ENCODE measurements around the gene GINM1. TPM values are rescaled to one million over a fixed set of nuclear protein-coding genes. Genes with fewer than 3 reads are reported as not detected.

The GINM1 gene
- total and polyA plus RNA-seq, 9 donors: 34.5 to 60.9 (median 45.7) TPM

DNA sequence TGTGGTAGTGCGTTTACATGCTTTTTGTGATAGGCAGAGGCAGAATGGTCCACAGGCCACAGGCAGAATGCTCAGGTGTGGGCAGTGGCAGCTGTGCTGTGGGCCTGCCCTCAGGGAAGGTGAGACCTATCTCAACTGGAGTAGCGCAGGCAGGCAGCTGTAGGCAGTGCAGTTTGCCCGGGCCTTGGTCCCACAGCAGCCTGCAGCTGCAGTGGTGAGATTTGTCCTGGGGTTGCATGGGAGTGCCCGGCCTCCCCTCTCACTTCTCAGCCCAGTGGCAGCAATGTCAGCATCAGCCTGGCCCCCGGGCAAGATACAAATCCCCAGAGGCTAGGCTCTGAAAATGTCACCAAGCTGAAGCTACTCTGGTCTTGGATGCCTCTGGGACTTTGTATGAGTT is 14.3 kb upstream of the GINM1 start:
- H3K27me3 ChIP-seq (ENCODE audit: control insufficient read depth, insufficient read depth, low read length): peaks cover 10% of the 10 kb centered on the region
- no peaks in the 10 kb centered on the region for H3K4me1 ChIP-seq (ENCODE audit: control insufficient read depth, insufficient read depth, low read length)
- H3K27ac ChIP-seq (ENCODE audit: low read length): no peak overlapping the region
- H3K36me3 ChIP-seq (ENCODE audit: control insufficient read depth, insufficient read depth, low read length): no peaks in the 10 kb centered on the region
- DNase-seq: no peak
- H3K9me3 ChIP-seq (replicated peaks; ENCODE audit: control insufficient read depth, low read depth, low read length): no peaks in the 10 kb centered on the region
- WGBS (ENCODE audit: insufficient coverage): 47% methylated on average over 5 of the region's 5 CpGs
- H3K4me3 ChIP-seq (ENCODE audit: low read length): no peak overlapping the region

DNA sequence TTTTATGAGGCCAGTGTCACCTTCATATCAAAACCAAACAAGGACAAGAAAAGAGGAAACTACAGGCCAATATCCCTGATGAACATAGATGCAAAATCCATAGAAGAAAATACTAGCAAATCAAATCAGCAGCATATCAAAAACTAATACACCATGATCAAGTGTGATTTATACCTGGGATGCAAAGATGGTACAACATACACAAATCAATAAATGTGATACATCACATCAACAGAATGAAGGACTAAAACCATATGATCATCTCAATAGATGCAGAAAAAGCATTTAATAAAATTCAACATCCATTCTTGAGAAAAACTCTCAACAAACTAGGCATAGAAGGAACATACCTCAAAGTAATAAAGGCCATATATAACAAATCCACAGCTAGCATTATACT is 8.1 kb upstream of the GINM1 start:
- Histone ChIP-seq H3K36me3 (ENCODE audit: control insufficient read depth, insufficient read depth, low read length) (no peaks in the 10 kb centered on the region), H3K27me3 (ENCODE audit: control insufficient read depth, insufficient read depth, low read length) (peaks cover 12% of the 10 kb centered on the region), H3K4me1 (ENCODE audit: control insufficient read depth, insufficient read depth, low read length) (no peaks in the 10 kb centered on the region), H3K9me3 (replicated peaks; ENCODE audit: control insufficient read depth, low read depth, low read length) (no peaks in the 10 kb centered on the region), H3K27ac (ENCODE audit: low read length) (no peak overlapping the region), H3K4me3 (ENCODE audit: low read length) (no peak overlapping the region)
- DNase-seq: no peak

DNA sequence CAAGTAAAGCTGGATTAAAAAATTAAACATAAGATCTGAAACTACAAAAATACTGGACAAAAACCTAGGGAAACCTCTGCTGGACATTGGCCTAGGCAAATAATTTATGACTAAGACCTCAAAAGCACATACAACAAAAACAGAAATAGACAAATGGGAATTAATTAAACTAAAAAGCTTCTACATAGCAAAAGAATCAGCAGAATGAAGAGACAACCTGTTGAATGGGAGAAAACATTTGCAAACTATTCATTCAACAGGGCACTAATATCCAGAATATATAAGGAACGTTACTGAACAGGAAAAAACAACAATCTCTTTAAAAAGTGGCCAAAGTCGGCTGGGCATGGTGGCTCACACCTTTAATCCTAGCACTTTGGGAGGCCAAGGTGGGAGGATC is 6.8 kb upstream of the GINM1 start:
- no peak overlapping the region for H3K27ac ChIP-seq (ENCODE audit: low read length)
- no peaks in the 10 kb centered on the region for H3K9me3 ChIP-seq (replicated peaks; ENCODE audit: control insufficient read depth, low read depth, low read length)
- peaks cover 12% of the 10 kb centered on the region for H3K27me3 ChIP-seq (ENCODE audit: control insufficient read depth, insufficient read depth, low read length)
- DNase-seq: no peak
- 67% methylated on average over 1 of the region's 2 CpGs for WGBS (ENCODE audit: insufficient coverage)
- no peaks in the 10 kb centered on the region for H3K36me3 ChIP-seq (ENCODE audit: control insufficient read depth, insufficient read depth, low read length)
- no peak overlapping the region for H3K4me3 ChIP-seq (ENCODE audit: low read length)
- no peaks in the 10 kb centered on the region for H3K4me1 ChIP-seq (ENCODE audit: control insufficient read depth, insufficient read depth, low read length)

DNA sequence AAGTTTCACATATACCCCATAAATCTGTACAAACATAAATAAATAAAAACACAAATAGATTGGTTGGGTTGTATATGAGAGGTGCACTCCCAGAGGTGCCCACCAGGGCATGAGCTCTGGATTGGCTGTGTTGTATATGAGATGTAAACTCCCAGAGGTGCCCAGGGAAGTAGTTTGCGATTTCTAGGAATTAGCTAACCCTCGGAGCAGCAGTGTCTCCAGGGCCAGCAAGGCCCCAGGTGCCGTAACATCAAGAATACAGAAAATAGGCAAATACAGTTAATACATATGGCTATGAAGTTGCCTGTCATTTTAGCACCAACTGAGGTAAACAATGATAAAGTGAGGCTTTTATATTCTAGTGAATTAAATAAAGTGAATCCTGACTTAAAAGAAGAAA is 5.4 kb upstream of the GINM1 start:
- Histone ChIP-seq H3K9me3 (replicated peaks; ENCODE audit: control insufficient read depth, low read depth, low read length) (no peaks in the 10 kb centered on the region), H3K27ac (ENCODE audit: low read length) (no peak overlapping the region), H3K36me3 (ENCODE audit: control insufficient read depth, insufficient read depth, low read length) (no peaks in the 10 kb centered on the region), H3K4me1 (ENCODE audit: control insufficient read depth, insufficient read depth, low read length) (no peaks in the 10 kb centered on the region), H3K4me3 (ENCODE audit: low read length) (no peak overlapping the region), H3K27me3 (ENCODE audit: control insufficient read depth, insufficient read depth, low read length) (peaks cover 8% of the 10 kb centered on the region)
- WGBS (ENCODE audit: insufficient coverage): no CpG with 5 or more reads among the region's 3 CpGs
- DNase-seq: no peak

DNA sequence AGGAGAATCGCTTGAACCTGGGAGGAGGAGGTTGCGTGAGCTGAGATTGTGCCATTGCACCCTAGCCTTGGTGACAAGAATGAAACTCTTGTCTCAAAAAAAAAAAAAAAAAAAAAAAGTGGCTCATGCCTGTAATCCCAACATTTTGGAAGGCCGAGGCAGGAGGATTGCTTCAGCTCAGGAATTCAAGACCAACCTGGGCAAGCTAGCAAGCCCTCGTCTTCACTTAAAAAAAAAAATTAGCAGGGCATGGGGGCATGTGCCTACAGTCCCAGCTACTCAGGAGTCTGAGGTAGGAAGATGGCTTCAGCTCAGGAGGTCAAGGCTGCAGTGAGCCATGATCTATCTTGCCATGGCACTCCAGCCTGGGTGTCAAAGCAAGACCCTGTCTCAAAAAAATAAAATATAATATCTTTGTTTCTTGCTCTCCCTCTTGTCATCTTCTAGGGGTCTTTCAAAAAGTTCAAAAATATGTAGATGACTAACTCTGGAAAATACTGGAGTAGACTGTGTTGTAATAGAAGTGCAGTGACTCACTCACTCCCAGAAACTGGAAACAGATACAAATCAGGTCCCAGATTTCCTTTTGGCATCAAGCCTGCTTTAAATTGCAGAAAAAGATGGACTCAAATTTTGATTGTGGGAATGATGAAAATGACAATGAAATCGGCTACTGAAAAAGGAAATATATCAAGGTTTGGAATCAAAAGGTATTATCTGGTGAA is 2.8 kb upstream of the GINM1 start:
- DNase-seq: no peak
- no peaks in the 10 kb centered on the region for H3K36me3 ChIP-seq (ENCODE audit: control insufficient read depth, insufficient read depth, low read length)
- no peak overlapping the region for H3K27ac ChIP-seq (ENCODE audit: low read length)
- H3K27me3 ChIP-seq (ENCODE audit: control insufficient read depth, insufficient read depth, low read length): peaks cover 6% of the 10 kb centered on the region
- no peak overlapping the region for H3K4me3 ChIP-seq (ENCODE audit: low read length)
- H3K9me3 ChIP-seq (replicated peaks; ENCODE audit: control insufficient read depth, low read depth, low read length): no peaks in the 10 kb centered on the region
- 82% methylated on average over 2 of the region's 5 CpGs for WGBS (ENCODE audit: insufficient coverage)
- peaks cover 9% of the 10 kb centered on the region for H3K4me1 ChIP-seq (ENCODE audit: control insufficient read depth, insufficient read depth, low read length)

DNA sequence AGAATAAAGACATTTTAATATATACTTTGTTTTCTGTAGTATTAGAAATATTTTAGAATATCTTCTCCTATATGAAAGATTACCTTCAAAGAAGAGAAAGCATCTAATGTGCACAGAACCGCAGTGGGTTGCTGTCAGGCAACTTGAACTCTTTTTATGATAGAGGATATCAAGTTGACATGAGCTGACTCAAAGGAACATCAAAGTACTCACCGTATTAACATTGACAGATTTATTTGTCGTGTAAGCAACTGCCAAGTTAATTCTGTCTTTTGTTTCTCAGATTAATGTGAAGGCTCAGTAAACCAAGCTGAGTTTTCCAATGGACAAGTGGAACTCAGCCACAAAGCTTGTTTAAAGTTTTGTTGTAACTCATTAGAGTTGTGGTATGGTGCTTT is 2.2 kb upstream of the GINM1 start:
- 80% methylated on average over 1 of the region's 3 CpGs for WGBS (ENCODE audit: insufficient coverage)

DNA sequence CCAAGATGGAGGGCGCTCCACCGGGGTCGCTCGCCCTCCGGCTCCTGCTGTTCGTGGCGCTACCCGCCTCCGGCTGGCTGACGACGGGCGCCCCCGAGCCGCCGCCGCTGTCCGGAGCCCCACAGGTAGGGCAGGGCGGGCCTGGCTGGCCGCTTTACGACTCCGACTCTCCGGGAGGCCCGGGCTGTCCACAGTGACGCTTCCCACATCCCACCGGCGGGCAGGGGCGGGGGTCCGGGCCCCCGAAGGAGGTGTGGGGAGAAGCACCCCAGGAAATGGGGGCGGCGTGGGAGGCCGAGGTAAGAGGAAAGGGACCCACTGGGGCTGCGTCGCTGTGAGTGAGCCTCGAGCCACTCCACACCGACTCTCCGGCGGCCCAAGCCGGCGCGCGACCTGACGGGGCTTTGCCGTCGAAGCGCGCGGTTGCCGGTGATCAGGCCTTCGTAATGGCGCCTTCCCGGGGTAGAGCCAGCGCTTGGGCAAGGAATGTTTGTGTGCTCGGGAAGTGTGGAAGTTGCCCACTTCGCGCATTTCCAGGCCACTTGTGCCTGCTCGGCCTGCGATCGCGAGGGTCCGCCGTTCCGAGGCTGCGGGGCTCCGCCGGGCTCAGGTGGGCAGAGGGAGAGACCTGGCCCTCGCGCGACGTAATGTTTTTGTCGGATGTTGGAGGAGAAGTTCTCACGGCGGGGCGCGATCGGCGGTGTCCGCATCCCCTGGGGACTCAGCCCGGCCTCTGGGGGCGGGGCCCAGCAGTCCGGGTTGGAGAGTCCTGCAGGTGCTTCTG is 427 bp downstream of the GINM1 start:
- Histone ChIP-seq H3K27me3 (ENCODE audit: control insufficient read depth, insufficient read depth, low read length) (peaks cover 2% of the 10 kb centered on the region), H3K36me3 (ENCODE audit: control insufficient read depth, insufficient read depth, low read length) (no peaks in the 10 kb centered on the region), H3K4me1 (ENCODE audit: control insufficient read depth, insufficient read depth, low read length) (peaks cover 9% of the 10 kb centered on the region), H3K9me3 (replicated peaks; ENCODE audit: control insufficient read depth, low read depth, low read length) (no peaks in the 10 kb centered on the region), H3K4me3 (ENCODE audit: low read length) (peak overlapping the region; percentile 96), H3K27ac (ENCODE audit: low read length) (peak overlapping the region; percentile 91)
- peak; percentile 59 for DNase-seq
- WGBS (ENCODE audit: insufficient coverage): under 1% methylated on average over 73 of the region's 81 CpGs

More for the DNA sequence above, 2.2 kb upstream of the GINM1 start:
- Histone ChIP-seq H3K4me3 (ENCODE audit: low read length) (no peak overlapping the region), H3K36me3 (ENCODE audit: control insufficient read depth, insufficient read depth, low read length) (no peaks in the 10 kb centered on the region), H3K4me1 (ENCODE audit: control insufficient read depth, insufficient read depth, low read length) (peaks cover 9% of the 10 kb centered on the region), H3K9me3 (replicated peaks; ENCODE audit: control insufficient read depth, low read depth, low read length) (no peaks in the 10 kb centered on the region), H3K27ac (ENCODE audit: low read length) (no peak overlapping the region), H3K27me3 (ENCODE audit: control insufficient read depth, insufficient read depth, low read length) (peaks cover 6% of the 10 kb centered on the region)
- no peak for DNase-seq

DNA sequence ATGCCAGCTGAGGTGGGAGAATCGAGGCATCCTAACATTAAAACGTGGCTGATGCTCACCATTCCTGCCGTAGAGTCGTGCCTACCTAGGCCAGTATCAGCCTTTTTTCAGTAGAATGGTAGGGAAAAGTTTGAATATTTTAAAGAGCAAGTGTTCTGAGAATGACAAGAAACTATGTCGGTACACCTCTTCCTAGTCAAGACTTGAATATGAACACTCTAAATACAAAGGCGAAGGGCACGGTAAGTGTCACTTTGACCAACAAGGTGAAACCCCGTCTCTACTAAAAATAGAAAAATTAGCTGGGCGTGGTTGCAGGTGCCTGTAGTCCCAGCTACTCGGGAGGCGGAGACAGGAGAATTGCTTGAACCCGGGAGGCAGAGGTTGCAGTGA is 1.0 kb downstream of the GINM1 start:
- no peaks in the 10 kb centered on the region for H3K9me3 ChIP-seq (replicated peaks; ENCODE audit: control insufficient read depth, low read depth, low read length)
- no peaks in the 10 kb centered on the region for H3K36me3 ChIP-seq (ENCODE audit: control insufficient read depth, insufficient read depth, low read length)
- peak overlapping the region; percentile 91 for H3K27ac ChIP-seq (ENCODE audit: low read length)
- DNase-seq: no peak
- peaks cover 9% of the 10 kb centered on the region for H3K4me1 ChIP-seq (ENCODE audit: control insufficient read depth, insufficient read depth, low read length)
- WGBS (ENCODE audit: insufficient coverage): 42% methylated on average over 10 of the region's 12 CpGs
- peak overlapping the region; percentile 96 for H3K4me3 ChIP-seq (ENCODE audit: low read length)
- H3K27me3 ChIP-seq (ENCODE audit: control insufficient read depth, insufficient read depth, low read length): peaks cover 2% of the 10 kb centered on the region

DNA sequence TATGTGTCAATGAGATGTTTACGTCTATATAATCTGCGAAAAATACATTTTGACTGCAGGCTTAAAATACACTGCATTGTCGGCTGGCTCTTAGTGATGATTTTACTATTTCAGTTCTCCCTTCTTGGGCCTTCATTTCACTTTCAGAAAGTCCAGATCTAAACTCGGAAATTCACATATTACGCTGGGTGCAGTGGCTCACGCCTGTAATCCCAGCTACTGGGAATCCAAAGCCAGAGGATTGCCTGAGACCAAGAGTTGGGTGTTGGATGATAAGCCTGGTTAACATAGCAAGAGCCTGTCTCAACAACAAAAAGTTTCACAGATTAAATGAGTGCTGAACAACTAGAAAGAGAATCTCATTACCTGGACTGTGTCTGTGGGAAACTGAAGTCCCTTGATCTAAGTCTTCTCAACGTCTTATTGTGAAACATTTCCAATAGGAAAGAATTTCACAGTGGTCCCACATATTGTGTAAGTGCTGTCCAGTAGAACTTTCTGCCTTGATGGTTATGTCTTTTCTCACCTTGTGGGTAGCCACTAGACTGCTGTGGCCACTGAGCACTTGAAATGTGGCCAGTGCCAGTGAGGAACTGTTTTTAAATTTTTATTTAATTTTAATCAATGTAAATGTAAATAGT is 1.9 kb downstream of the GINM1 start:
- H3K9me3 ChIP-seq (replicated peaks; ENCODE audit: control insufficient read depth, low read depth, low read length): no peaks in the 10 kb centered on the region
- H3K27ac ChIP-seq (ENCODE audit: low read length): no peak overlapping the region
- peaks cover 2% of the 10 kb centered on the region for H3K27me3 ChIP-seq (ENCODE audit: control insufficient read depth, insufficient read depth, low read length)
- no CpG with 5 or more reads among the region's 7 CpGs for WGBS (ENCODE audit: insufficient coverage)
- H3K4me3 ChIP-seq (ENCODE audit: low read length): no peak overlapping the region
- H3K36me3 ChIP-seq (ENCODE audit: control insufficient read depth, insufficient read depth, low read length): peaks cover 2% of the 10 kb centered on the region
- peaks cover 9% of the 10 kb centered on the region for H3K4me1 ChIP-seq (ENCODE audit: control insufficient read depth, insufficient read depth, low read length)
- DNase-seq: no peak

DNA sequence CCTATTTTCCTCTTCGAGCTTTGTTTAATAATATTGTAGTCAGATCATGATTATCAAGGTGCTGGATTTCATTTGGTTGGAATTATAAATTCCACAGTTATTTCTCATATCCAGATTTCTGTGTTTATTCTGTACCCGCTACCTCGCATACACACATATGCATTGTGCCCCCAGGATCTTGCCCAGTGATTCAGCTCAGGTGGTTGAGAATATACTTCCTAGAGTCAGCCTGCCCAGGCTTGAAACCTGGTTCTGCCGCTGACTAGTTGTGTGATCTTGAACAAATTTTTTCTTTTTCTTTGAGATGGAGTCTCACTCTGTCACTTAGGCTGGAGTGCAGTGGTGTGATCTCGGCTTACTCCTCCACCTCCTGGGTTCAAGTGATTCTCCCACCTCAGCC is 14.7 kb downstream of the GINM1 start:
- peaks cover 21% of the 10 kb centered on the region for H3K36me3 ChIP-seq (ENCODE audit: control insufficient read depth, insufficient read depth, low read length)
- no peaks in the 10 kb centered on the region for H3K27me3 ChIP-seq (ENCODE audit: control insufficient read depth, insufficient read depth, low read length)
- no peaks in the 10 kb centered on the region for H3K9me3 ChIP-seq (replicated peaks; ENCODE audit: control insufficient read depth, low read depth, low read length)
- no peak overlapping the region for H3K4me3 ChIP-seq (ENCODE audit: low read length)
- WGBS (ENCODE audit: insufficient coverage): no CpG with 5 or more reads among the region's 5 CpGs
- no peak overlapping the region for H3K27ac ChIP-seq (ENCODE audit: low read length)
- DNase-seq: no peak
- no peaks in the 10 kb centered on the region for H3K4me1 ChIP-seq (ENCODE audit: control insufficient read depth, insufficient read depth, low read length)
